PC-3 (cell line): Measurements from ENCODE around the gene FBXO15.

Experiments
- CTCF ChIP-seq: fragments of 300-600 bp; sonication (generic); conservative IDR thresholded peaks from 2 replicates; pipeline ENCODE4 v1.5.1; 2017; ENCODE audit warnings: antibody characterized with exemption, low read depth, mild to moderate bottlenecking, low read length
- EZH2 ChIP-seq: fragments of 300-600 bp; sonication (generic); IDR thresholded peaks from one replicate; pipeline ENCODE4 v1.6.1; 2017; ENCODE audit warnings: antibody characterized with exemption, mild to moderate bottlenecking, low read length; ENCODE audit not compliant: unreplicated experiment

DNA sequence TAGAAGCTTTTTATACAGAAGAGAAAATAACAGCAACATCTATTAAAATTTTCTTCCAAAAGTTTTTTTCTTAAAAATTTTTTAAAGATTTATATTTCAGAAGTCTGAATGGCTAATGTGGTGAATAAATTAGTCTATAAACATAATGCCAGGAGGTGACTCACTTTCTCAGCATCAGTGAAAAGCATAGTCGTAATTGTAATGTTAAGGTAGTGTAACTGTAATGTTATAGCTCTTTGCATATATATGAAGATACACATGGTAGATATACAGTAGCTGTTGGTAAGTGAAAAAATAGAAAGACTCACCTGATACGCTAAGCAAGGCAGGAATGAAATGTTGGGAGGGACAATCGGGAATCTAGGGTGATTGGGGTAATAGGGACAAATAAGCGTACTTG lies 6.2 kb upstream of the FBXO15 start:
- no peak for TF ChIP-seq CTCF
- TF ChIP-seq EZH2 = no peak
